GM19099 (cell line): ENCODE measurements around the gene MYLK.

Experiments used
- POLR2A ChIP-seq: IDR thresholded peaks from 3 replicates; pipeline ENCODE4 v1.6.1; 2011; ENCODE audit warnings: low read depth; ENCODE audit not compliant: insufficient read length; ENCODE audit errors: extremely low read depth

The MYLK gene

DNA sequence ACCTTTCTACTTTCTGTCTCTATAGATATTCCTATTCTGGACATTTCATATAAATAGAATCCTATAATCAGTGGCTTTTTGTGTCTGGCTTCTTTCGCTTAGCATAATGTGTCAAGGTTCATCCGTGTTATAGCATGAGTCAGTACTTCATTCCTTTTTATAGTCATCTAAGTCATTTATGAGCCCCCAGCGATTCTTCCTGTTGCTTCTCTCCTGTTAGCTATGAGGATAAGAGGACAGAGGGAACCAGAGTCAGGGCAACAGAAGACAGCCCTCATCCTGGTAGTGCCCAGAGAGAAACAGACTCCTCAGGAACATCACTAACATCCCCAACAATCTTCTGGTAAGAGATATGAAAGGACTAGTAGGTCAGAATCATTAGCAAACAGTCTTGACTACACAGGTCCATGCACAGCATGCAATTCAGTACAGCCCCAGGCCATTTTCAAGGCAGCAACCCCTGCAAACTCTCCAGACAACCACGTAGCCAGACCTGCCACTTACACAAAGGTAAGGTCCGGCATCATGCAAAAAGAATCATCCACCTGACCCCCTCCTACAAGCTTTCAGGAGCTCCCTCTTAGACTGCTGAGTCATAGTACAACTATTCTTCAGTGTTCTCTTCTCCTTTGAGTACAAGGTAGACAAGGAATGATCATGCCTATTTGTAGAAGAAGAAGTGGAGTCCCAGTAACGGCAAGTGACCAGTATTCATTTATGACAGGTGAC is 91.5 kb downstream of the MYLK start:
- TF ChIP-seq POLR2A, result no peak

GRCh38 chr3:123791898-123792297 is 92.2 kb downstream of the MYLK start:
- no peak for TF ChIP-seq POLR2A

DNA sequence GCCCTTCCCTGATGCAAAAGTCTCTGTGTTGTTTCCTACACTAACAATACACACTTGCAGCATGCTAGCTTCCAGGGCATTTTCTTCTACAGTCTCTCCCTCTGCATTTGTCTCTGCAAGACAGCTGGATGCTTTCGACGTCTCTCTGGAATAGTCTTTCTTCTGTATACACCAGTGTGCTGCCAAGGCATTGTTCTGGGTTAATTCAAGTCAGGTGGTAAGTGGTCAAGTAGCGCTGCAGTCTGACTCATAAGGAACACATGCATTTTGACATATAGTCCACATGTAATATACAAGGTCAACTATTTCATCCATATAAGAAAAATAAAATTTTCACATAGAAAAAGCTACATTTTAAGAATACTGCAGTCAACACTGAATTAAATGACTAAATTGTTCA is 92.7 kb downstream of the MYLK start:
- no peak for TF ChIP-seq POLR2A

- no peak for TF ChIP-seq POLR2A
These were observed 93.1 kb downstream of the MYLK start for GRCh38 chr3:123791073-123791370.

DNA sequence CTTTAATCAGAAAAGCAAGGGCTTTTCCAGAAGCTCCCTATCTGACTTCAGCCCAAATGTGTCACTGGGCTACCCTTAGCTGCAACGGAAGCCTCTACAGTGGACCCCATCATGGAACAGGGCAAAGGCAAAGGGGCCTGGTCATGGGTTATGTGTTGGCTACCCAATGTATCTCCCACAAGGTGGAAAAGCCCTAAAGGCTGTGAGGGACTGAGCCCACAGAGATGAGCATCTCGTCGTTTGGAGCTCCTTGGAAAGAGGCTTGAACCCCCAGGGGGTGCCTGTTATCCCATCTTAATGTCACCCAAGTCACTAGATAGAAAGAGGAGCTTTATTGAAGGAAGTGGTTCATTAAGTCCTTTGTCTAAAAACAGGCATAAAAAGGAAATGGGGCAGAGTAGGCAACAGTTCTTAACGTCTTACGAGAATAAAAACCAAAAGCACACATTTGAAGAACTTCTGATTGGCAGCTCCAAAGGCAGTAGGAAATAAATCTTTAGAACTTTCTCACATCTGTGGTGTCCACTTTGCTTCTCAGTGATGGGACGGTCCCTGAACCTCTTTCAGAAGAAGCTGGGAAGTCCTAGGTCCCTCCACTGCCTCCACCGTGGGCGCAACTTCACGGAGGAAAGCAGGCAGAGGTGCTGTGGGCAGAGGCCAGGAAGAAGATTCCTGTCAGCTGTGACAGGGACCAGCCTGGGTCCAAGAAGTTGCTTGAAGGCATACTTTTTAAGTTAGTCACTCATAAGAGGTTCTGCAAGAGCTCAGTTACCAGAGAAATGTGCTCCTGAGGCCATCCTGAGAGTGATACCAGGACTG is 93.7 kb downstream of the MYLK start:
- TF ChIP-seq POLR2A, result no peak

DNA sequence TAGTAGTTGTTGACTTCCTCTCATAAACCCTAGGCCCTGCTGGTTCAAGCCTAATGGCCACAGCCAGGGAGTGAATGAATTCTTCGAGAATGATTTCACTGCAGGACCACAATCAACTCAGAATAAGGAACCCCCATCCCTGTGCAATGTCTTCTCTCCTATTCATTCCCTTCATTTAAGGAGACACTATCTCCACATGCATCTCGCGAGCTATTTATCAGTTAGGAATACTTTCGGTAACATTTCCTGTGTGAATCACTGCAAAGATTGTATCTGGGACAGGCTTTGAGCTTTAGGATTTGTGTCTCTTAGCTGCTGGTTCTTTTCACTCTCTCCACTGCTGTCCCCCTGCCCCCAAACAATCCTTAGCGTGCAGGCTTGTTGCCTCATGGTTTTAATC is 94.4 kb downstream of the MYLK start:
- TF ChIP-seq POLR2A, result no peak

DNA sequence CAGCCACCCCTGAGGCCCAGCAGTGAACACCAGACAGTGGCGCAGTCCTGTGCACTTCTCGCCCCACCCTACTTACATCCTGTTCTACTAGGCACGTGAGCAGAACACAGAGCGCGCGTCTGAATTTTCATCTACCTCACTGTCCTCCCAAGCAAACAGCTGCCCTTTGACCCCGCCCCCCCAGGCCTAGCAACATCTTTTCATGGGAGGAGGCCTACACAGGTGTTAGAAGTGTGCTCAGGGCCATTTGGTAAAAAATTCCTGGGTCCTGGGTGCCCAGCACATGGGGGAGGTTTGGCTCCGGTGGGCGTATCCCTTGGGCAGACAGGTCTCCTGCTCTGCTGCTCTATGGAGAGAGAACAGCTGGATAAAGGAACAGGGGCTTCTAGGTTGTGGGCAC is 95.0 kb downstream of the MYLK start:
- TF ChIP-seq POLR2A, result no peak

DNA sequence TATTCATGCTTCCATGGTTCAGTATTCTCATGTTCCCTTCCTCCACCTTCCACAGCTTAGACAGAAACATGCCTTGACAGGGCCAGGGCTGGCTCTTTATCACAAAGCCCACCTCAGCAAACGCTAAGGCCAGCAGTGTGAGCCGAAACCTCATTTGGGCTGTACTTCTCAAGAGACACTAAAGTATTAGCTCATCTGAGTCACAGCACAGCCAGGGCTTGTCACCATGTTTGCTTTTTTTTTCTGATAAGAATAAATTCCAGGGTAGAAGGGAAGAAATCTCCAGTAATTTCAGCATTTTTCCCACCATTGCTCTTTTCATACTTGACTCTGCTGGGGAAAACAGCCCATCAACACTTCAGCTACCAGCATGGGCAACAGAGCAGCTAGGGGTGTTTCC is 95.4 kb downstream of the MYLK start:
- TF ChIP-seq POLR2A, result no peak

DNA sequence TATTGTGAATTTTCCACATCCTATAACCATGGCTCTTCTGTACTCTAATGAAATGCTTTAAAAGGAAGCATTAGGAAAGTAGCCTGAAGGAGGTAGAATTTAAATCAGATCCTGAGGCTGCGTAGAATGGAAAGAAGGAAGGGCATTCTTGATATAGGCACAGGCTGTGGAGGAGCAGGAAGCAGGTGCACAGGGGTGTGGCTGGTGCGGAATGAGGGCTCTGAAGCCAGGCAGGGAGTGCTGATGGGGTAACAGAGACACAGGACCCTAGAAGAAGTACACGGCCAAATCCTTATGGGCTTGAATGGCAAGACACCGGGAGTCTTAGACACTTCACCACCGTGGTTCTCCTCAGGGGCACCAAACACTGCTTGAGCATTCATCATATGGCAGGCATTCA is 97.0 kb downstream of the MYLK start:
- no peak for TF ChIP-seq POLR2A

- TF ChIP-seq POLR2A, result no peak
These were observed 98.5 kb downstream of the MYLK start for GRCh38 chr3:123785602-123786001.

DNA sequence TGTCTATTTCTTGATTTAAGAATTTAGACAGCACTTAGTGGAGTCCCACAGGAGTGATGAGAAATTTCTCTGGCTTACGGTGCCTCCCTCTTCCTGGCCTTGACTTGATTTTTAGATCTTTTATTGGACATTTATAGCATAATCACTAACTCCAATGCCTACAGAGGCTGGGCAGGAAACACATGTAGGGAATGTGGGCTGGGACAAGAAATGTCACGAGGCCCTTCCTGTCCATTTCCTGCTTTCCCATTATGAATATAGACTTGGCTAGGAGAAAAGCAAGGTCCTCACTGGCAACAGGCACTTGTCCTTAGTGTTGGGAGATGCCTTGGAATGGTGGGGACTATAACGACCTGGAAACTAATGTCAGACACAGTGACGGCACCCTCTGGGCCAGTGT is 100.3 kb downstream of the MYLK start:
- no peak for TF ChIP-seq POLR2A

- no peak for TF ChIP-seq POLR2A
These were observed 101.0 kb downstream of the MYLK start for GRCh38 chr3:123783050-123783689.

- no peak for TF ChIP-seq POLR2A
These were observed 101.6 kb downstream of the MYLK start for GRCh38 chr3:123782488-123782887.

- TF ChIP-seq POLR2A, result no peak
These were observed 102.4 kb downstream of the MYLK start for GRCh38 chr3:123781571-123782275.

- no peak for TF ChIP-seq POLR2A
These were observed 103.0 kb downstream of the MYLK start for GRCh38 chr3:123781138-123781537.
